COR-L47 (cell line): ENCODE measurements around the gene LRMDA.

Experiments
- DNase-seq: peaks from one replicate; lab custom pipeline; 2025; lab: John Stamatoyannopoulos, UW

Gene LRMDA

GRCh38 chr10:75425291-75426079, 5.9 kb upstream of the LRMDA start:
- no peak for DNase-seq

- no peak for DNase-seq
Measured at GRCh38 chr10:75426880-75427279, 4.5 kb upstream of the LRMDA start.

GRCh38 chr10:75427951-75428350, 3.5 kb upstream of the LRMDA start:
- no peak for DNase-seq

- DNase-seq = no peak
Measured at GRCh38 chr10:75428434-75429158, 2.8 kb upstream of the LRMDA start.

- DNase-seq = no peak
Measured at GRCh38 chr10:75429159-75429827, 2.1 kb upstream of the LRMDA start.

- DNase-seq = no peak
Measured at GRCh38 chr10:75430000-75430763, 1.2 kb upstream of the LRMDA start.

- peak; percentile 4 for DNase-seq
Measured at GRCh38 chr10:75432176-75432575, 752 bp downstream of the LRMDA start.

- no peak for DNase-seq
Measured at GRCh38 chr10:75432763-75433162, 1.3 kb downstream of the LRMDA start.

- no peak for DNase-seq
Measured at GRCh38 chr10:75433216-75433615, 1.8 kb downstream of the LRMDA start.

- DNase-seq = no peak
Measured at GRCh38 chr10:75434291-75434690, 2.9 kb downstream of the LRMDA start.

GRCh38 chr10:75435291-75435690, 3.9 kb downstream of the LRMDA start:
- no peak for DNase-seq

- no peak for DNase-seq
Measured at GRCh38 chr10:75436896-75437295, 5.5 kb downstream of the LRMDA start.

- no peak for DNase-seq
Measured at GRCh38 chr10:75437693-75438092, 6.3 kb downstream of the LRMDA start.

- DNase-seq = no peak
Measured at GRCh38 chr10:75438275-75438674, 6.9 kb downstream of the LRMDA start.

GRCh38 chr10:75439811-75440210, 8.4 kb downstream of the LRMDA start:
- no peak for DNase-seq

- DNase-seq = no peak
Measured at GRCh38 chr10:75440271-75440793, 8.9 kb downstream of the LRMDA start.

- peak; percentile 43 for DNase-seq
Measured at GRCh38 chr10:75441196-75441595, 9.8 kb downstream of the LRMDA start.

GRCh38 chr10:75441682-75442081, 10.3 kb downstream of the LRMDA start:
- DNase-seq = no peak

- DNase-seq = no peak
Measured at GRCh38 chr10:75443362-75443761, 11.9 kb downstream of the LRMDA start.

- no peak for DNase-seq
Measured at GRCh38 chr10:75444781-75445386, 13.5 kb downstream of the LRMDA start.

GRCh38 chr10:75446508-75446907, 15.1 kb downstream of the LRMDA start:
- DNase-seq = no peak
